Erythroblast (primary cell): ENCODE results near the gene PYGL.
"Not testable (repeated sequence)": the region's sequence is repeated elsewhere in the genome, so short reads cannot be mapped to it uniquely, and the experiment has no call there.

Experiments used
- GATA1 ChIP-seq: IDR thresholded peaks from 2 replicates; pipeline ENCODE4 v1.6.1; 2011; ENCODE audit warnings: low read depth, mild to moderate bottlenecking, control low read depth, low read length, moderate library complexity
- POLR2A ChIP-seq: IDR thresholded peaks from 2 replicates; pipeline ENCODE4 v1.6.1; 2011; ENCODE audit warnings: mild to moderate bottlenecking, low read length

DNA sequence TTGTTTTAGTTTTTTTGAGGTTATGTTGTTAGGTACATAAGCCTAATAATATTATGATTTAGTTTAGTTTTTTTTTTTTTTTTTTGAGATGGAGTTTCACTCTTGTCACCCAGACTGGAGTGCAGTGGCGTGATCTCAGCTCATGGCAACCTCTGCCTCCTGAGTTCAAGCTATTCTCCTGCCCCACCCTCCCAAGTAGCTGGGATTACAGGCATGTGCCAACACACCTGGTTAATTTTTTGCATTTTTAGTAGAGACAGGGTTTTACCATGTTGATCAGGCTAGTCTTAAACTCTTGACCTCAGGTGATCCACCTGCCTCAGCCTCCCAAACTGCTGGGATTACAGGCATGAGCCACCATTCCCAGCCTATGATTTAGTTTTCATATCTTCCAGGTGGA lies 47.3 kb downstream of the PYGL start:
- TF ChIP-seq POLR2A, GATA1: not testable (repeated sequence)
